ENCODE results near the gene STX8.

The STX8 gene

DNA sequence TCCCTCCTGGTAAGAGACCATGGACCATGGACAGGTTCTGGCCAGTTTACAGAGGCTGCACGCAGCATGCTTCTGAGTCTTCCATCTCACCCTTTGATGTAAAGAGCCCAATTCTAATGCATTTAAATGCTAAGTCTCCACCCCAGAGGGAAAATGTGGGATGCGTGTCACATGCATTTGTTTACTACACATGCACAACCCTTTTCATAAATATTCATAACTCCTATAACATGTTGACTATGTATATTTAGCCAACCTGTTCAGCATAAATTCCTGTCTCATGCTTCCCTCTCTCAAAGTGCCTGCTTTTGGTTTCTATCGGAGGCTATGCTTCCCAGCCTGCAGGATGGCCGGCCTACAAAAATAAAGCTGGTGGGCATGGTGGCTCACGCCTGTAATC is 260.3 kb downstream of the STX8 start:
- intact Hi-C loops (cut with DNase I): no loop called here
- DNase-seq: no peak

DNA sequence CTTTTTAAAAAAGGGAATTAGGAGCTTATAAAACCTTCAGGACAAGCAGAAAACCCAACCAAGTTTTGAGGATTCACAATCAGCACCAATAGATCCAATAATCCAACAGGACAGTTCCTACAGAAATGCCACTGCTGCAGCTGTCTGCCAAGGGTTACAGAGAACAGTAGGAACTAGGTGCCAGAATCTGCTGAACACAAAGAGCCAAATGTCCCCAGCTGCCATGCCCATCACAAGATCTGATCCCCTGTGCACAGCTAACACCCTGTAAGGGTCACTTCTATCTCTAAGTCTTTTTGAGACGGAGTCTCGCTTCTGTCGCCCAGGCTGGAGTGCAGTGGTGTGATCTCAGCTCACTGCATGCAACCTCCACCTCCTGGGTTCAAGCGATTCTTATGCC is 262.3 kb downstream of the STX8 start:
- intact Hi-C loops (cut with DNase I): no loop called here
- DNase-seq: peak in 2 of 10 donors; percentile 15 to 73

DNA sequence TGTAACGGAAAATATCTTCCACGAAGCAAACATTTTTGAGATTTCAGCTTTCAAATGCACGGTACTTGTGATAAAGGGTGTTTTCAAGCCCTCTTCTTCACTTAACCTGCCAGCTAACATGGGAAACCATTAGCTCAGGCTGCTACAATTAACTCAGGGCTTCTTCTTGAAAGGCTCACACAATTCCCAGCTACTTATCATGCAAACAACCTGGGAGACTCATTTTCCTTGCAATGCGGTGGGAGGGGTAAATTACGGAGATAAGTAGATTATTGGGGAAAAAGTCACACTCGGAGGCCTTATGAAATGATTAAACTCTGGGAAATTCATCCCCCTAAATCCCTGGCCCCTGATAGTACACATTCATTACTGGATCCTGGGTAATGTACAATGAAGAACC is 266.4 kb downstream of the STX8 start:
- intact Hi-C loops (cut with DNase I): no loop called here
- no peak for DNase-seq

DNA sequence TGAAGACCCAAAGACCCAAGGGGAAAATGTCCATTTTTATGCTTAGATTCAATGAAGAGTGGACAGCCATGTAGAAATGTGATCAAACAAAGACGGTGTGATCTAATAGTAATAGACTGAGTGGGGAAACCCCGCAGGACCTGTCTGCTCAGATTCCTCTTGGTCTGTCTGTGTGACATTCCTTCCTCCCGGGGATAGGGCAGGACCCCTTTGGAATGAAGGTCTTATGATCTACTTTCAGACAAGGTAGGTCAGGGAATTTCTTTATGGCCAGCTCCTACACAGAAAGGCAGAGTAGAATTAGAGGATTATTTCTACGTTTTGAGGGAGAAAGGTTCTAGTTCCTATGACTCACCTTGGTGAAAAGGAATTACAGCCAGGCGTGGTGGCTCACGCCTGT is 267.6 kb downstream of the STX8 start:
- no peak for DNase-seq
- intact Hi-C loops (cut with DNase I): no loop called here

DNA sequence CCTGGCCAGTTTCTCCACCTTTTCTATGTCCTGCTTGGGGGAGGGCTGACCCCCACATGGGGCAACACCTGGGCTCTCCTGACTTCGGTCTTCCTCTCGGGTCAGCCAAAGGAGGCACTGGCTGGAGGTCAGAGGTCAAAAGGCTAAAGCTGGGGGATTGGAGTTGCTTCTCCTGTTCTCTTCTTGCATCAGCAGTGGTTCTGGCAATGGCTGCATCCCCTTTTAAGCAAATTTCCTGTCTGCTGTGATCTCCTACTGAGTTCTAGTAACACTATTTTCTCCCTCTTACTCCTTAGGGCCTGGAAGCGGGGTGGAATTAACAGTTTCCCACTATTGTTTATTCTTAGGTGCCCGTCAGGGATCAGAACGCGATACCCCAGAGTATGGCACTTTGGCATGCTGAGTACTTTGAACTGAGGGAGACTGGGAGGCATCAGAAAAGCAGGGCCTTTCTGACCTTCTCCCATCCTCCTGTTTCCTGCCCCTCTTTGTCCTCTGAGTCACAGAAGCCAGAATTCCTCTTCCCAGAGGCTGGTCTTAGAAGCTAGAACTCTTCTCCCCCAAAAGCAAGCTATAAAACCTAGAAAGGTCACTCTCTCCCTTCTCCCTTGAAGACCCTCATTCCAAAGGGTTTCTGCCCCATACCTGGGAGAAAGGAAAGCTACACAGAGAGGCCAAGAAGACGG is 268.2 kb downstream of the STX8 start:
- intact Hi-C loops (cut with DNase I): no loop called here

DNA sequence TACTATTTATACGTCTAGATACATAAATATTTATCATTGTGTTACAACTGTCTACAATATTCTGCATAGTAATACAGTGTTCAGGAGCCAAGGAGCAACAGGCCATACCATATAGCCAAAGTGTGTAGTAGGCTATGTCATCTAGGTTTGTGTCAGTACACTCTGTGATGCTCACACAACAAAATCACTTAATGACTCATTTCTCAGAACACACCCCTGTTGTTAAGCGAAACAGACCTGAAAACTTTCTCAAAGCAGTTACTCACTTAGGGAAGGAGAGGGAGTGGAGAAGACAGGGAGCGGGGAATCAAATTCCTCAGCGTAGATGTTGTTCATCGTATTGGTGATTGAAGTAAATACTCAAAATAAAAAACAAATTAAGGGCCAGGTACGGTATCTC is 269.5 kb downstream of the STX8 start:
- intact Hi-C loops (cut with DNase I): no loop called here
- no peak for DNase-seq

More for the DNA sequence above, 268.2 kb downstream of the STX8 start:
- no peak for DNase-seq

DNA sequence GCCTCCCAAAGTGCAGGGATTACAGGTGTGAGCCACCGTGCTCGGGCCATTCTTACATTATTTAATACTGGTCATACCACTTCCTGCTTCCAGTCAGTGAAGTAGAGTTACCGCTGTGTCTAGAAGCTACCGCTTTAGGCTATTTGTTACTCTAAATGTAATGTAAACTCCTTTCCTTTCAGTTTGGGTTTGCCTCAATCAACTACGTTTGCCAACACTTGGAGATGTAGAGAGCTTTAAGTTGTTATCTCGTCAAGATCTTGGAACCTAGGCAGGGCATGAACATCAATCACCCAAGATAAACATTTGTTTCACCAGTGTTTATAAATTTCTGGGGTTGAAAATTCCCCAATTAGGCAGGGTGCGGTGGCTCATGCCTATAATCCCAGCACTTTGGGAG is 275.9 kb downstream of the STX8 start:
- intact Hi-C loops (cut with DNase I): no loop called here
- DNase-seq: no peak

DNA sequence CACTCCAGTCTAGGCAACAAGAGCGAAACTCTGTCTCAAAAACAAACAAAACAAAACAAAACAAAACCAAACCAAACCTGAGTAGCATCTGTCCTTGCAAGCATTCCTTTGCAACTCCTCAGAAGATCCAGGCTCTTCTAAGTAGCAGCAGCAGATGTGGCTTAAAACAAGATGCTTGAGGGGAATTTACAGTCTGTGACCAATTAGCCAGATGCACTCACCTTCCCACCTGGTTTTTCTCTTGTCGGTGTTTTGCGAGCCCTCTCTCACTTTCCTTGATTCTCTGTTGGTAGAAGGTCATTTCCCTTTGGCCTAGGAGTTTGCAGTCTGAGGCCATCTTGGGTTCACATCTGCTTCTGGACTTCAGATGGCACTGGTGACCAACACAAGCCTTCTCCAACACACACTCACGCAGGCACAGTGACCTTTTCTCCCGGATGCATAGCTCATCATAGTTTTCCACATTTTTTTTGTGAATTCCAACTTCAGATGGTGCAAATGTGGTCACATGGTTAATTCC is 276.8 kb downstream of the STX8 start:
- intact Hi-C loops (cut with DNase I): no loop called here
- DNase-seq: no peak

DNA sequence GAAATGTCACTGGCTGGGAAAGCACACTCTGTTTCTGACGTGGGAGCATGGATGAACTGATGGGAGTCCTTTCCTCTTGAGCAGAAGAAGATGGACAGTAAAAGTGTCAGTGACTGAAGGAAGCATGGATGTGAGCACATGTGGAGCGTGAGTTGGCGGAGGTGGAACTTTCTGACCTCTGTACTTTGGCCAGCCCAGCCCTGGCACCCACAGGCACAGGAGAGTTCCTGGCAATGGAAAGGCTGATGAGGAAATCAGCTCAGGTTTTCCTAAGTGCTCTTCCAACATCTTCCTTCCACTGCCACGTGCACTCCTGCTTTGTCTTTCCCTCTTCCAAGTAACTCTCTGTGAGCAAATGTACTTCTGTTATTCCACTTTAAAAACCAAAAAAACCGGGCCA is 277.5 kb downstream of the STX8 start:
- intact Hi-C loops (cut with DNase I): no loop called here
- no peak for DNase-seq

DNA sequence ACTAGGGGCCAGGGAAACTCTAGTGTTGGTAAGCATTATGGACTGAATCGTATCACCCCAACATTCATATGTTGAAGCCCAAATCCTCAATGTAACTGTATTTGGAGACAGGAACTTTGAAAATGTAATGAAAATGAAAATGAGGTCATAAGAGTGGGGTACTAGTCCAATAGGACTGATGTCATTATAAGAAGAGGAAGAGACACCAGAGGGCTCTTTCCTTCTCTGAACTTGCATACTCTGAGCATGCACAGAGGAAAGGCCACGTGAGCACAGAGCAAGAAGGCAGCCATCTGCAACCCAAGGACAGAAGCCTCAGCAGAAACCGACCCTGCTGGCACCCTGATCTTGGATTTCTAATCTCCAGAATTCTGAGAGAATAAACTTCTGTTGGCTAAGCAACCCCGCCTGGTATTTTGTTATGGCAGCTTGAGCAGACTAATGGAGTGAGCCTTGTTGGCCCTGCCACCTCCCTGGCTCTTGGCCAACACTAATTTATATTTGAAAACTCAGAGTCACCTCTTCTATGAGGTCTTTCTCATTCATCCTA is 280.9 kb downstream of the STX8 start:
- intact Hi-C loops (cut with DNase I): no loop called here
- no peak for DNase-seq

DNA sequence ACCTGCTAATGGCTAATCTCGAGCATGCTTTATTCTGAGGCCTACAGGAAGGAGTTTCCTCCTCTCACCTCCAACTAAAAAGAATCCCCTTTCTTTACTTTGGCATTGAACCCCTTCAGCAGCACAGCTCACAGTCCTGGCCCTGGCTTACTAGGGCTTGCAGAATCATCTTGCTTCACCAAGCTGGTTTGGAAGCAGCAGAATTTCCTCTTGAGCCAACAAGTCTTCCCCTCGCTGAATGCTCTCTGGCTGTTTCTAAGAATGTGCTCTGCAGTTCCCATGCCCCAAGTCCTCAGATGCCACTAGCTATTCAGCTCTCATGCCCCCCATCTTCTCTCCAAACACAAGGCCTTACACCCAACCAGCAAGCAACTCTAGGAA is 283.1 kb downstream of the STX8 start:
- intact Hi-C loops (cut with DNase I): no loop called here

DNA sequence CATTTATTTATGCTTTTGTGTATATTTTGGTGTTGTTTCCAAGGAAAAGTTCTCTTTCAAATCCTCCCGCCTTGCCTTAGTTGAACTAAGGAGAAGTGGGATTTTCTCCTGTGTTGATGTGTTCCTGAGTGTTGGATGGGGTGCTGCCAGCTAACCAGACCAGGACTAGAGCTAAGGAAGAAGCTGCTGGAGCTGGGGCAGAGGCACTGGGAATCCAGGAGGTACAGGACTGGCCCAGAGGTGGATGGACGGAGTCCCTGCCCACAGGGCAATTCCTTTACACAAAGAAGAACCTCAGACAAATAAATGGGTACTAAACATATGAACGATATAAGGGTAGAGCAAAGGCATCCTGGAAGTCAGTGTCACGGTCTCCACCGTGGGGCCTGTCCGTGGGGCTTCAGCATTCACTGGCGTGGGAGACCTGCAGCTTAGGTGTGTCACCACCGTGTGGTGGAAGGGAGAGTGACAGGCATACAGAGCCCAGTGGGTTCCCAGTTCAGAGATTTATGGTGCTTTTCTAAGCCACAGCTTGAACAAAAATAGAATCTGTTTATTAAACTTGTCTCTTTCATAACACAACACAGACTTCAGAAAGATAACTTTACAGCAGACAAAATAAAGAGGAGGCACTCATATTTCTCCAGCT is 283.6 kb downstream of the STX8 start:
- DNase-seq: peak in 7 of 10 donors; percentile 12 to 88 (median 40)
- intact Hi-C loops (cut with DNase I): no loop called here

More for the DNA sequence above, 283.1 kb downstream of the STX8 start:
- no peak for DNase-seq

DNA sequence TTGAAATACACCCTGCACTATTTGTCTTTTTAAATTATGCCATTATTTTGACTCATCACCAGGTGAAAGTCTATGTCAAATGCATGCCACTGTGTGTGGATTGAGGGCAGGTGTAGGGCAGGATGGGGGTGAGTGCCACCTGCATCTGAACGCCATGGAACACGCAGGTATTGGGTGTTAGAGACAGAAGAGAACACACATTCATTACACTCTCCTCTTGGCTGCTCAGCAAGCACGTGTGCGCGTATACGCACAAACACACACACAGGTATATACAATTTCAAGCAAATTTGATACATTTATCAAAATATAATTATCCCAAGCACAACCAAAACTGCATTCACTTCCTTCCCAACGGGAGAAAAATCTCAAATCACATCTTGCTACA is 285.4 kb downstream of the STX8 start:
- DNase-seq: no peak
- intact Hi-C loops (cut with DNase I): no loop called here

DNA sequence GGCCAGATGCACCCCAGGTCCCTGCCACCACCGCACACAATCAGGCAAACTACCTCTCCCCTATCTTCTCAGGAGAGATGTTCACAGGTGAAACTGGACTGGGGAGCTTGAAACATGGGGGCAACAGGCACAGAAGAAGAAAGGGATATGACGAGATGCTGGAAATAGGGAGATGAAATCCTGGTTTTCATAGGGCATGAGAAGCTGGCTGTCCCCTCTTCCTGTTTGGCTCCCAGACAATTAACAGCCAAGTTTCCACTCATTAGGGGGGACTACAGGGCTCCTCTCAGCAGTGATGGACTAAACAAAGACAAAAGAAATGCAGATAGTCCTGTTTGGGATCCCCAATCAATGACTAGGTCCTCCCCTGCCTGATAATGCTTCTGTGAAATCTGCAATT is 288.3 kb downstream of the STX8 start:
- DNase-seq: no peak
- intact Hi-C loops (cut with DNase I): no loop called here

DNA sequence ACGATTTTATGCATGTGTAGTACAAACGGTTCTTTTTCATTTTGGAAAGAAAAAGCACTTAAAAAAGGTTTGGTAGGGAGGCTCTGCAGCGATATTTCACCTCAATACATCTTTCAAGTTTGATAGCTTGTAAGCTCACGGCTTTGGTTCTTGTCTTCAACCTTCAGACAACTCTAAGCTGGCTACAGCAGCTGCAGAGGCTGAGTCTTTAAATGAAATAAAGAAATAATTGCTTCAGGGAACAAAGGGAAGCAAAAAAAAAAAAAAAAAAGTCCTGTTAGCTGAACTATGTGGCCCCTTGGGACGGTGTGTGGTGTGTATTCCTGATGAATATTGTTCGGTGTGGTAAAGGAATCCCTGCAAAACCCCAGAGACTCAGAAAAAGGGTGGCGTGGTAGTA is 289.2 kb downstream of the STX8 start:
- DNase-seq: no peak
- intact Hi-C loops (cut with DNase I): no loop called here

DNA sequence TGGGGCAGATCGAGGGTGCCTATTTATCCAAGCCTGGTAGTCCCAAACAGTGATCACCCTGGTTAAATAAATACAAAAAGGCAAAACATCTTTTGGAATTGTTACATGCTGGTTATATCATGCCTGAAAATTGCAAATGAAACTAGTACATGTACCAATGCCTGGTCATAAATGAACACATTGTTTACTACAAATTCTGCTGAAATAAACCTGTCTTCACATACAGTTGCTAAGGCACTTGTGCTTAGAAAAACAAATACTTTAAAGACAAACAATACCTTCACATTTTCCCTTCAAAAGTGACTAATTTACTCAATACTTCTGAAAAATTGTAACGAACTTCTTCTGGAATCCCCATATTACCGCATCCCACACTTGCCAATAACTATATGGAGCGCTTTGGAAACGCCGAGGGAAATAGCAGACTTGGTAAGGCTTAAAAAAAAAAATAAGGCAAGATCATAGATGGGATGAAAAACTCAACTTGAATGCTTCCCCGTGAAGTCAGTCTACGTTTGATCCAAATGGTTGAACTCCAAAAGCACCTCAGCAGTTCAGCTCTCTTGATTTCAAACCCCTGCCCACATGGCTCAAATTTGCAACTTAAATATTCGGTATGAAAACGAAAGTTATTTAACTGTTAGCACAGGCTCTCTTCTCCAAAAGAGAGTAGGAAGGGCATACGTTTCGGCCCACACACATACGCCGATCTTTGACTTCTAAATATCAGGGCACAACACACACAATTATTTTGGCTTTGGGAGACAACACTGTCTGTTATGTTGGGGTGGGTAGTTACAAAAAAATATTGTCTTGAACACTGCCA is 289.8 kb downstream of the STX8 start:
- intact Hi-C loops (cut with DNase I): no loop called here
- no peak for DNase-seq

DNA sequence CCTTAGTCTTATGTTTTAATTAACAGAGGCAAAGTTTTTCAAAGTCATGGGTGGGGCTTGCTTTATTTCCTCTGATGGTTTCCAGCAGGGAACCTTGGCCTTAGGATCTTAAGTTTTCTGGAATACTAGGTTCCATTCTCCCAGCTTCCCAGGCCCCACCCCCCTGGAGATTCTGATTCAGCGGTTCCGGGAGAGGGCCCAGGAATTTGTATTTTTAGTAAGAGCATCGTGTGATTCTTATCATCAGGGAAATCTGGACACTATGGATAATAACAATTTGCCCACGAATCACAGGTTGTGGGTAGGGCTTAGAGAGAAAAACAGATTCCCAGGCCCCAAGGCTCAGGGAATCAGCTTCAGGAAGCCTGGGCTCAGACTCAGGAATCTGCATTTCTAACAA is 290.7 kb downstream of the STX8 start:
- no peak for DNase-seq

DNA sequence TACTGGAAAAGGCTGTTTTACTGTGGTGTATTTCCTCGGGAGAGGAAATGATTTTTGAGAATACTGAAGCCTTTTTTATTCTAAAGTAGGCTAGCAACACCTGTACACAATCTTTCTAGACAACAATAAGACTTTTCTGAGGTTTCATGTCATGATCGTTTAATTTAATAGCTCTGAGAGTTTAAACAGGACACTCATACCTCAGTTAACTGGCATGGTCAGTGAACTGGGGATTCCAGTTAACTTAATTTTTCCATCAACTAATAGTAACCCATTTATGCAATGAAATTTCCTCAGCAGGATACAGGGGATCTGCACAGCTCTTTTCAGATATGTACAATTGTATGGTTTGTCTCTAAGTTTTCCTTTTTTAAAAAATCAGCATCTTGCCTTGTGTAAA is 291.7 kb downstream of the STX8 start:
- intact Hi-C loops (cut with DNase I): no loop called here
- DNase-seq: no peak

More for the DNA sequence above, 290.7 kb downstream of the STX8 start:
- intact Hi-C loops (cut with DNase I): no loop called here

DNA sequence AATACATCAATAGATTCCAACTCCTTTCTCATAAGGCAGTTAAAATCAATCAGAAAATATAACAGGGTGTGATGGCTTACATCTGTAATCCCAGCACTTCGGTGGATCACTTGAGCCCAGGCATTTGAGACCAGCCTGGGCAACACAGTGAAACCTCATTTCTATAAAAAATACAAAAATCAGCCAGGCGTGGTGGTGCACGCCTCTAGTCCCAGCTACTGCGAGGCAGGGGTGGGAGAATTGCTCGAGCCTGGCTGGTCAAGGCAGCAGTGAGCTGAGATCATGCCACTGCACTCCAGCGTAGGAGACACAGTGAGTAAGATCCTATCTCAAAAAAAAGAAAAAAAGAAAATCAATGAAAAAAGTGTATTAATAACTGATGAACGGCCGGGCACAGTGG is 295.7 kb downstream of the STX8 start:
- DNase-seq: peak in 1 of 10 donors; percentile 33
- intact Hi-C loops (cut with DNase I): no loop called here

DNA sequence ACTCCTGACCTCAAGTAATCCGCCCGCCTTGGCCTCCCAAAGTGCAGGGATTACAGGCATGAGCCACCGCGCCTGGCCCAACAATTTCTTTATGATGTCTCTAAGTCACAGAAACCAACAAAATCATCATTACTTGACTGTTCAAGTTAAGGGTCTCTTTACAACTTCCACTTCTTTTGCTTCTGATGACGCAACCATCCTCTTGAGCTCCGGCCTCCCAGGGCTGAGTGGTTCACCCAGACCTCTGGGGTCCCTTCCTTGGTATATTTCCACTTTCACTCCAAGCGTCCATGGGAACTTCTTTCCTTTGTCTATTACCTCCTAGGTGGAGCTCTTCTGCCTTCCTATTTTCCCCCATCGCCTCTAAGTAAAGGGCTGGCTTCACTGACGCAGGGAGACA is 300.6 kb downstream of the STX8 start:
- intact Hi-C loops (cut with DNase I): no loop called here
- DNase-seq: peak in 1 of 10 donors; percentile 28

Data from posterior cingulate gyrus (tissue), 11 donors.